ENCODE measurements around the gene NUP153.
"Not testable (repeated sequence)": the region's sequence is repeated elsewhere in the genome, so short reads cannot be mapped to it uniquely, and the experiment has no call there.

NUP153 gene

DNA sequence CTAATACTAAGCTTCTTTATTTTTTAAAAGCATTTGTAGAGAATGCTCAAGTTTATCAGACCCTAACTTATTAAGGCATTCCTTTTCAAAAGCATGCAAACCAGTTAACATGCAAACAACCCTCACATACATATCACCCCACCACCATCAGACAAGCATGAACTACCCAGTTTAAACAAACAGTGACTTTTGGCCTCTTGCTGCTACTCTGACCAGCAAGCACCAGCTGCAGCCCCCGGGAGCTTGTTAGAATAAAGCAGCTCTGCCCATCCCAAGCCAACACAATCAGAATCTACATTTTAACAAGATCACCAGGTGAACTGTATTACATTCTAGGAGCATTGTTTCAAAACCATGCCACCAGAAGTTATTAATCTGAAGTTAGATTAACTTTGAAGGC, 5.9 kb upstream of the NUP153 start:
- DNase-seq: no peak

DNA sequence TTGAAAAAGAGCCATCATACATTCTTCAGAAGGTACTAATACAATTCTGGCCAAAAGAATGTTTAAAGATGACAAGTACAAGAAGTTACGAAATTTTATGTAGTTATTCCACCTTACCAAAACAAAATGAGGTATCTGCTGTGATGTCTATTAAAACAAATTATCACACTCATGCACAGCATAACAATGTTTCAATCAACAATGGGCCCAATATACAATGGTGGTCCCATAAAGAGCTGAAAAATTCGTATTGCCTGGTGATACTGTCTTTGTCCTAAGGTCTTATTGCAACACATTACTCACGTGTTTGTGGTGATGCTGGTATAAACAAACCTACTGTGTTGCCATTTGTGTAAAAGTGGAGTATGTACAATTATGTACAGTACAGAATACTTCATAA, 3.6 kb upstream of the NUP153 start:
- no peak for DNase-seq

DNA sequence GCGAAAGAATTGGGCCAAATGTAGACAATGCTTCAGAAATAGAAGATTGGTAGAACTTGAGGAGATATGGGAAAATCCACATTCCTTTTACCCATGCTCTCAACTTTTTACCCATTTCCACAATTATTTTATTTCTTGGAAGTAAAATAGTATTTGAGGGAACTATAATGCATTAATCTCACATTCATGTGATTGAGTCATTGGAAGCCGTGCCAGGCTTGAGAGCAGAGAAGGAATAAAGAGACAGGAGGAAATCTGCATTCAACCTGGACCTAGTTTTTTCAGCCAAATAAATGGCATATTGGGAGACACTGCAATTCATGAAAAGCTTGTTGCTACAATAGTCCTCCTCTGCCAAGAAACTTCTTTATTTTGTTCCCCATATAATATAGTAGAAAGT, 2.8 kb upstream of the NUP153 start:
- no peak for DNase-seq

DNA sequence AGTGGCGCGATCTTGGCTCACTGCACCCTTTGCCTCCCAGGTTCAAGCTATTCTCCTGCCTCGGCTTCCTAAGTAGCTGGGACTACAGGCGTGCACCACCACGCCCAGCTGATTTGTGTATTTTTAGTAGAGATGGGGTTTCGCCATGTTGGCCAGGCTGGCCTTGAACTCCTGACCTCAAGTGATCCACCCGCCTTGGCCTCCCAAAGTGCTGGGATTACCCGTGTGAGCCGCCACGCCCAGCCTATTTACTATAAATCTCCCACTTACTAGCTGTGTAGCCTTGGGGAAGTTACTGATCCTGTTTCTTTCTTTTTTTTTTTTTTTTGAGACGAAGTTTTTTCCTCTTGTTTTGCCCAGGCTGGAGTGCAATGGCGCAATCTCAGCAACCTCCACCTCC, 1.3 kb upstream of the NUP153 start:
- not testable (repeated sequence) for DNase-seq

DNA sequence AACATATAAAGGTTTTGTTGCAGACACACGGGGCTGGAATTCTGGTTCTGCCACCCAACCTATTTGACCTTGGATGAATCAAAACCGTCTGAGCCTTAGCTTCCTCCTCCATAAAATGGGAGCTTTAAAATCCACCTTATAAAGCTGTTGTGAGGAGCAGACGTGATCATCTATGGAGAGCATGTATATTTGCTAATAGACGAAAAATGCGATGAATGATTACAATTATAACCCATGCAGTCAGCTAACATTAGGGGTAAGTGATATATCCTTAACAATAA, 586 bp upstream of the NUP153 start:
- no peak for DNase-seq

DNA sequence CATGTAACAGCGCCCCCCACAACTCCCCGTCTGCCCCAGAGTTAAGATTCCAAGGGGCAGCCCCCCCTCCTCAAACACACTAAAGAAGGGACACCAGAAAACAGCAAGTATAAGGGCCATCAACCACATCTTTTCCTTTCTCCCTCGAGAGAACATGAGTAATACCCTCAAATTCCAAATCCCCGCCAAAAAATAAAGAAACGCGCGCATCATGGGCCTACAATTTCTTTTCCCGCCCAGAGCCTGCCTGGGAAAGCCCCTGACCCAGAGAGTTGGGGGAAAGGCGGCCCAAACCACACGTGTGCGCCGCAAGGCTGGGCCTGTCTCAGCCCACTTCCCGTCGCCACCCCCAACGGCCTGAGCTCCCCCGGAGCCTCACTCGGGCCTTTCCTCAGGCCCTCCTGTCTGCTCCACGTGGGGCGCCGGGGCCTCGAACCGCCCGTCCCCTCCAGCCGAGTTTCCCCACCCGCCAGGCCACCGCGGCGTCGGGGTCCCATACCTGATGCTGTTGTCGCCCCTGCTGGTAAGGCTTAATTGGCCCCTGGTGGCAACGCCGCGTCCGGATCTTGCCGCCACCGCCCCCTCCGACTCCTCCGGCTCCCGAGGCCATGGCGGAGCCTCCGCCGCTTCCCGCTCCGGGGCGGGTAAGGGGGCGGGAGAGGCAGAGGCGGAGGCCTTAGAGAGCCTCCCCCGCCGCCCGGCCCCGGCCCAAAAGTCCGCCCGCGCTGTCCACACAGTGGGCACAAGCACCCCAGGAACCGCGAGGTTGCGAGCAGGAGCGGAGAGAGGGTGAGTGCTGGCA, 746 bp downstream of the NUP153 start:
- DNase-seq: peak in 1 of 2 donors; percentile 56

DNA sequence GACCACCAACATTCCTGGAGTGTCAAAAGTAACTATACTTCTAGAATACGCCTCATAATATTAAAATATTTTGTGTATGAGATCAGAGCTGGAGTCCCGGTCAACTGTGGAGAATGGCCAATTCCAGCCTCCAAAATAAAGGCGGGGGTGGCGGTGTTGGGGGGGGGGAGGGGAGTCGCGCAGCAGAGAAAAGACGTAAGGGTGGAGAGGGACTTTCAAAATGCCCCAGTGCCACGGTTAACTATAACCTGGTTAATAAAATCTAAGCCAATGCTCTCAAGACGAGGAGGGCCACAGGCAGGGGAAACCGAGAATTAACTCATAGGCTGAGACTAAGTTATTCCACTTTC, 1.3 kb downstream of the NUP153 start:
- no peak for DNase-seq

DNA sequence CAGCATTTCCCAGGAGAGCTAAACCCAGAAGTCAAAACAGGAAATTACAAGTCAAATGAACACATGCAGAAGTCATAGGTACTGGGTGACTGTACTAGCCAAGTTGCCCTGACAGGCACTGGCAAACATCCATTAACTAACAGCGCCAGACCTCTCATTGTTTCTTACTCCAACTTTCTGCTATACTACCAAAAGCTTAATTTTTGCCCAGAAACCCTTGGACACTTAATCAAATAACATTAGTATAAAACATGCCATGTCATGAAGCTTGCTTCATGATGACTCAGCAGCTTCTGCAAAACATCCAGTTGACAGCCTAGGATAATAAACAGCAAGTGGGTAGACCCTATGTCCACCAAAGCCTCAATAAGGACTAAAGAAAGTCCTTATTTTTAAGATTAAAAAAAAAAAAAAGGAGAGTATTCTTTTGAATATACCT, 3.5 kb downstream of the NUP153 start:
- DNase-seq: no peak

DNA sequence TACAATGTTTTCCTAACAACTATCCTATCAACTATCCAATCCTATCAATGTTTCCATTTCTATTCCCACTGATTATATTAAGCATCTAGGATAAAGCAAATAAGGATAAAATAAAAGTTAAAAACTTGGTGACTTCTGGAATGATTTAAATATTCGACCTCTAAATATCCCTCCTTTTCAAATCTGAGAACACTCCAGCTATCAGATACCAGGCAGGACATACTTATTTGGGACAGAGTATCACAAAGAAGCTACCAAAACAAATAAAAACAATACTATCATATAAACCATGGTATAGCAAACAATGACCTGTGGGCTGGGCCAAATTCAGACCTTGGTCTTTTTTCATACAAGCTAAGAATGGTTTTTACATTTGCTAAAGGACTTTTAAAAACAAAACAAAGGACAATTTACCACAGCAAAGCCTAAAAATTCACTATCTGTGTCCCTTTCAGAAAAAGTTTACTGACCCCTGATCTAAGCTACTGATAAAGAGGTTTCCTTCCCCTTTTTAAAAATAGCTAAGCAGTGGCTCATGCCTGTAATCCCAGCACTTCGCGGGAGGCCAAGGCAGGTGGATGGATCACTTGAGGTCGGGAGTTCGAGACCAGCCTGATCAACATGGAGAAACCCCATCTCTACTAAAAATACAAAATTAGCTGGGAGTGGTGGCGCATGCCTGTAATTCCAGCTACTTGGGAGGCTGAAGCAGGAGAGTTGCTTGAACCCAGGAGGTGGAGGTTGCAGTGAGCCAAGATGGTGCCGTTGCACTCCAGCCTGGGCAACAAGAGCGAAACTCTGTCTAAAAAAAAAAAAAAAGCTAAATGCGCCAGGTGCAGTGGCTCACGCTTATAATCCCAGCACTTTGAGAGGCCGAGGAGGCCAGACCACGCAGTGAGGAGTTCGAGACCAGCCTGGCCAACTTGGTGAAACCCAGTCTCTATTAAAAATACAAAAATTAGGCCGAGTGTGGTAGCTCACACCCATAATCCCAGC, 6.0 kb downstream of the NUP153 start:
- DNase-seq: no peak

DNA sequence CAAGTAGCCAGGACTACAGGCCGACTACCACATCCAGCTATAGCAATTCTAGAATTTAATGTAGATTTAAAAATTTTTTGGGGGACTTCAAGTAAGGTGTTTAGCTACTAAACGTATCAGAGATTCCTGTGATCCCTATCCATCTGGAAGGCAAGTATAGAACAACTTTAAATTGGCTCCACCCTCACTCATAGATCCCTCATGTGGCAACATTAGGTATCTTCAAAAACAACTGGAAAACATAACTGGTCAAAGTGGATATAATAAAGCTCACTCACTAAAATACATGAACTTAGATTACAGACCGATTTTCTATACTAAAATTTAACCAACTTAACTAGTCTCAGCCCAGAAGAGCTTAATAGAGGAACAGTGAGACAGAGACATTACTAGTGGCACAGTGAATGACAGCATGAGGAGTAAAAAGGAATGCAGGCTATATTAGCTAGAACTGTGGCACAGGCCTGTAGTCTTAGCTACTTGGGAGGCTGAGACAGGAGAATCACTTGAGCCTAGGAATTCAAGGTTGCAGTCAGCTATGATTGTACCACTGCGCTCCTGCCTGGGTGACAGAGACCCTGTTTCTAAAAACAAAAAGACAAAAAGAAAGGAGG, 14.7 kb downstream of the NUP153 start:
- DNase-seq: no peak

DNA sequence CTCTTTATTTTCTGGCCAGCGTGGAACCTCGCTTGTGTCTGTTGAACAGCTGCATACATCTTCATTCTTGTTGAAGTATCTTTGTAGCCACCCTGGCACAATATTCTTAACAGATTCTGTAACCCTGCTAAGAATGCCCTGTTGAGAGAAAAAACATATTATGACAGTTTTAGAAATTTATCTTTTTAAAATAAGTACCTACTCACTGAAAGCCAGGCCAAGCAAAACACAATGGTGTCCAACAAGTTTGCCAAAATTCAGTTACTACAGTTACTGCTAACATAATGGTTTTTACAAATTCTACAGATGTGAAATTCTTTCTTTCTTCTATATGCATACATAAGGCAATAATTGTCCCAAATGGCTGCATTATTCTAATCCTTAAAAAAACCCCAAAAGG, 18.2 kb downstream of the NUP153 start:
- no peak for DNase-seq

DNA sequence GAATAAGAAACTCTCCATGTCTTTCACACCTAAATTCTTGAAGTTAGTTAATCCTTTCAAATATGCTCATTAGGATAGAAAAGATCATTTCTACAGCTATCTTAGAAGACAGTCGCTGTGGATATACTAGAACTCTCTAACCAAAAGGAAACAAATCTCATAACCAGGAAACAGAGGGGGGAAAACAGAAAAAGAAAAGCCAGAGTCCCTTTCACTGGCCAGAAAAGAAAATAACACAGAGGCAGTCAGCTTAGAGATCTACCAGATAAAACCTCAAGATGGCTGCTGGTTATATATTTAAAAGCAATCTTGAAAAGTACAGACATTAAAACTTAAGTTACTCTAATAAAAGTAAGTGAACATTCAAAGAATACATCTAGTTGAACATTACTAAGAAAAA, 19.6 kb downstream of the NUP153 start:
- DNase-seq: no peak

DNA sequence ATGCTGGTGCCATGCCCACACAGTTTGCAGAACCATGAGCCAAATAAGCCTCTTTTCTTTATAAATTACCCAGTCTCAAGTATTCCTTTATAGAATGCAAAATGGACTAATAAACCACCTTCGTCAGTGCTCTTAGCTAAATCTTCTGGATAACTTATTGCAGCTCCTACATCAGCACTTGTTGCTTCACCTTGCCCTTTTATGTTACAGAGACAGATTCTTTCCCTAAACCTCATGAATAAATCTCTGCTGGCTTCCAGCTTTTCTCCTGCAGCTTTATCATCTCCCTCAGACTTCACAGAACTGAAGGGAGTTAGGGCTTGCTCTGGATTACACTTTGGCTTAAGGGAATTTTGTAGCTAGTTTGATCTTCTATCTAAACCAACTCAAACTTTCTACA, 22.6 kb downstream of the NUP153 start:
- DNase-seq: no peak

DNA sequence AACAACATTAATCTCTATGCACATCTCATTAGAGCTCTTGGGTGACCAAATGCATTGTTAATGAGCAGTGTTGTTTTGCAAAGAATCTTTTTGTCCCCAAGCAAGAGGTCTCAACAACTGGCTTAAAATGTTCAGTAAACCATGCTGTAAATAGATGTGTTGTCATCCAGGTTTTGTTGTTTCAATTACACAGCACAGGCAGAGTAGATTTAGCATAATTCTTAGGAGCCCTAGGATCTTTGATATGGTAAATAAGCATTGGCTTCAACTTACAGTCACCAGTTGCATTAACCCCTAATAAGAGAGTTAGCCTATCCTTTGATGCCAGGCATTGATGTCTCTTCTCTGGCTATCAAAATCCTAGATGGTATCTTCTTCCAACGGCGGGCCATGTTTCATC, 23.3 kb downstream of the NUP153 start:
- no peak for DNase-seq

DNA sequence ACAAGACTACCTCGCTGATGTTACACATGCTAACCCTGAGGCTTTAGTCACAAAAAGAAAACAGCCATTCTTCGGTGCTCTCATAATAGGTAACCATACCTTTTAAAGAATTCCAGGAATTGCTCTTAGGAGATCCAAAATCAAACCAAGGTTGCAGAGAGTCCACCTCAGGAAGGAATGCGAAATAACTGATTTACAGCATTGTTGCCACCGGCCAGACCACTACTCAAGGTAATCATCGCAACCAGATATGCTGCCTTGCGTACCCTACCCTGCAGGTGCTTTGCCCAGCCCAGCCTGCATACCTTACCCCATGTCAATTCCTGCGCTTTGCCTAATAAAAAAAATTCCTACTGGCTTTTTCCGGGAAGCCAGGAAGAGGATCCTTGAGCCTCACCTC, 27.0 kb downstream of the NUP153 start:
- DNase-seq: no peak

DNA sequence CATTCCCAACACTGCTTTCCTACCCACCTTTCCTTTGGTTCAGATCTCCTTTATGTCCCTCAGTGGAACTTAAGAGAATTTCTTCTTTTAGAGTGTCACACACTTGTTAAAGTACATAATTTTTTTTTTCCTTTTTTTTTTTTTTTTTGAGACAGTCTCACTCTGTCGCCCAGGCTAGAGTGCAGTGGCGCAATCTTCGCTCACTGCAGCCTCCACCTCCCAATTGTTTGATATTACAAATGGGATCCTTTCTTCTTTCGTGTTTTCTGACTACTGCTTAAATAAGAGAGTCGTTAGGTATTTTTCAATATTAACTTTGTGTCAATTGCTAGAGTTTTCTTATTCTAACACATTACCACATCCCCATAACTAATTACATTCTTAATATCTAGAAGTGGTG, 29.1 kb downstream of the NUP153 start:
- DNase-seq: no peak

DNA sequence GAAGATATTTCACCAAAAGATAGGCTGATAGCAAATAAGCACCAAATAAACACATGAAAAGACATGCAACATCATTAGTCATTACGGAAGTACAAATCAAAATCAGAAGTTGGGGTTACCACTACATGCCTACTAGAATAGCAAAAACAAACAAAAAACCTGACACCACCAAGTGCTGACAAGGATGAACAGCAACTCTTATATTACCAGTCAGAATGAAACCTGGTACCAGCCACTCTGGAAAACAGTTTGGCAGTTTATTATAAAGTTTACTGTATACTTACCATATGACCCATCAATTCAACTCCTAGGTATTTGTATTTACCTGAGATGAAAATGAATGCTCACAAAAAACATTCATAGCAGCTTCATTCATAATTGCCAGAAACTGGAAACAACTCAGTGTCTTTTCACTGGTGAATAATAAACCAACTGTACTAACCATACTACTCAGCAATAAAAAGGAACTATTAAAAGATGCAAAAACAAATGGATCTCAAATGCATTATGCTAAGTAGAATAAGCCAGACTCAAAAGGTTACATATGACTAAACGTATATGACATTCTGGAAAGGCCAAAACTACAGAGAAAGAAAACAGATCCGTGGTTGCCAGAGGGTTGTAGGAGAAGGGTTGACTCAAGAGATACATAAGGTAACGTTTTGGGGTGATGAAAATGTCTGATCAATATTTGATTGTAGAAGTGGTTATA, 33.0 kb downstream of the NUP153 start:
- no peak for DNase-seq

DNA sequence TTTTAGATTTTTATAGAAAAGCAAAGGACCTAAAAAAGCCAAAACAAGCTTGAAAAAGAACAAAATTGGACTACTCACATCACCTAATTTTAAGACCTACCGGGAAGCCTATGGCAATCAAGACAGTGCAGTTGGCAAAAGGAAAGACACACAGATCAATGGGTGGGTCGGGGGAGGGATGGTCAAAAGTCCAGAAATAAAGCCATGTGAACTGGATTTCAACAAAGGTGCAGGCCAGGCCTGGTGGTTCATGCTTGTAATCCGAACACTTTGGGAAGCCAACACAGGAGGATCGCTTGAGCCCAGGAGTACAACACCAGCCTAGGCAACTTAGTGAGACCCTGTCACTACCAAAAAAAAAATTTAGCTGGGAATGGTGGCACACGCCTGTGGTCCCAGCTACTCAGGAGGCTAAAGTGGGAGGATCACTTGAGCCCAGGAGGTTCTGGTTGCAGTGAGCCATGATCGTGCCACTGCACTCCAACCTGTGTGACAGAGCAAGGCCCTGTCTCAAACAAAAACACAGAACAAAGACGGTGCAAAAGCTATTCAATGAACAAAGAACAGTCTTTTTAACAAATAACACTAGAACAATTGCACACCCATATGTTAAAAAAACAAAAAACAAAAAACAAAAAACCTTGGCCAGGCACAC, 34.5 kb downstream of the NUP153 start:
- DNase-seq: no peak

DNA sequence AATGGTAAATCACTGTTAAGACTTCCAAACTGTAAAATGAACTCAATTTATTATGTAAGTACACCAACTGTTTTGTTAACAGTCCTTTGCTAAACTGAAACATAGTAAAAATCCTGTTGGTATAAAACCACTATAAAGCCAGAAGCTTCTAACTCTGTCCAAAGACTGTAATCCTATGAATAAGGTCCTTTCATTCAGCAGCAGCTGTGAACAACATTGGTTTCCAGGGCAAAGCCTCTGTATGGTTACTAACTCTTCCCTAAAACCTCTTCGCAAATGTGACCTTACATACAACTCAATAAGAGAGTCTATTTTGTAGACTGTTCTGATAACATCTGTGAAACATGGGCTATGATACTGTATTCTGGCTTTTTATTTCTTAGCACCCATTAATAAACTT, 40.1 kb downstream of the NUP153 start:
- DNase-seq: peak in 1 of 2 donors; percentile 36

DNA sequence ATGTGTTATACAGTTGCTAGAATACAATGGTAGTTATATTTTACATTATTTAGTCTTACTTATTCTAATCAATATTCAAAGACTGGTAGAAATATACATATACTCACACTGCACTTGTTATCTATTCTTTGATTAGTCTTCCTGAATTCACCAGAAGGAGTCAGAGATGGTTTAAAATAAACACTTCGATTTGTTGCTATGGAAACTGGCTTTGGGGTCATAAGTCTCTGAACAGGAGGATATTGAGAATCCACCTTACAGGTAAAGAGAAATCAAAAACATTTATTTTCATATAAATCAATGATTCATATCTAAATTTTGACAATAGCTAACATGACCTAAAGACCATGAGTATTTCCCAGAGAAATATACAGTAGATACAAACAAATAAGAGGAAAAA, 41.6 kb downstream of the NUP153 start:
- no peak for DNase-seq

DNA sequence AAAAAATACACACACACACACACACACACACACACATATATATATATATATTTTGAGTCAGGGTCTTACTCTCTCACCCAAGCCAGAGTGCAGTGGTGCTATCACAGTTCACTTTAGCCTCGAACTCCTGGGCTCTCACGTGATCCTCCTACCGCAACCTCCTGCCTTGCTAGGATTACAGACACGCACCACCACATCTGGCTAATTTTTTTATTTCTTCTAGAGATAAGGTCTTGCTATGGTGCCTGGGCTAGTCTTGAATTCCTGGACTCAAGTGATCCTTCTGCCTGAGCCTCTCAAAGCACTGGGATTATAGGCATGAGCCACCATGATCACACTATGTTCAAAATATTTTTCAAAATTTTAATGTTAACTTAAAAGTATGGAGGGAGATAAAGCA, 43.5 kb downstream of the NUP153 start:
- no peak for DNase-seq

DNA sequence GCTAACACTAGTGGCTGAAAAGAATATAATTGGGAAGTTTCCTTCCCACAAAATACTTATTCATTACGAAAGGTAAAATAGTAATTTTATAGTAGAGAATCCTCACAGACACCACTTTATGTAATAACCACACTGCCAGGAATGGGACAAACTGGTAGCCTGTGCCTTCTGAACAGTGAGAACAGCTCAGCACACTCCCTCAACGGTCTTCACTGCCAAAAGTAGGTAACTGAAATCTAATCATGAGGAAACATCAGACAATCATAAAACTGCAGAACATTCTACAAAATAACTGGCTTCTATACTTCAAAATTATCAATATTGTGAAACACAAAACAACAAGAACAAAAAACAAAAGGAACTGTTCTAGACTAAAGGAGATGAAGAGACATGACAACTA, 44.1 kb downstream of the NUP153 start:
- DNase-seq: no peak

DNA sequence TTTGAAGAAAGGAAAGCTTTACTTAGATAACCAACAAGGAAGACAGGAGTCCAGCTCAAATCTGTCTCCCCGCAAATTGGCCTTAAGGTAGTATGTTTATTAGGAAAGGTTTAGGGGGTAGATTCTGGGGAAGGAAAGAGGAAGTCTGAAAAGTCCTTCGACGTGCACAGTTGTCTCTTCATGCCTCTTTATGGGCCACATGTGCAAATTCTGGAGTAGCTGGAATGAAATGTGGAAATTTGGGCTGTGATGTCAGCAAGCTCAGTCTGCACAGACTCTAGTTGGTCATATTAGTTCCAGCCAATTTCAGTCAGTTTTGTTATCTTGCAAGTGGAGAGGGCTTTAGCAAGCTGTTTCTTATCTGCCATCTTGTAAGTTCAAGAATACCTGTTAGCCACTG, 50.1 kb downstream of the NUP153 start:
- no peak for DNase-seq

Data from hippocampal formation (tissue), 2 donors.